H1 (cell line): Measurements from ENCODE around the gene ITPR1. TPM values are rescaled to one million over a fixed set of nuclear protein-coding genes. Genes with fewer than 3 reads are reported as not detected.

Experiments
- CHD7 ChIP-seq: fragments of 300-600 bp; sonication (generic); IDR thresholded peaks from 2 replicates; pipeline ENCODE4 v1.7.1; 2012; ENCODE audit warnings: low read length, moderate library complexity, mild to moderate bottlenecking, inconsistent platforms; ENCODE audit not compliant: insufficient replicate concordance
- CTCF ChIP-seq, 3 experiments: IDR thresholded peaks; 1 replicate in 2 of 3; 2 replicates in 1 of 3; pipeline versions ENCODE4 v1.5.1 to v1.6.1; 2011; ENCODE audit warnings: low read length in 3 of 3, mild to moderate bottlenecking in 3 of 3, inconsistent platforms in 2 of 3, low read depth in 1 of 3, moderate library complexity in 1 of 3; ENCODE audit not compliant: insufficient read depth in 1 of 3; ENCODE audit errors: control extremely low read depth in 1 of 3
- E2F6 ChIP-seq: IDR thresholded peaks from 2 replicates; pipeline ENCODE4 v1.6.1; 2012; ENCODE audit warnings: inconsistent platforms
- NANOG ChIP-seq: IDR thresholded peaks from 2 replicates; pipeline ENCODE4 v1.6.1; 2011; ENCODE audit warnings: low read length, low read depth, mild to moderate bottlenecking, inconsistent platforms; ENCODE audit not compliant: insufficient read depth, poor library complexity, severe bottlenecking
- polyA plus RNA-seq, 7 experiments: library from polyadenylated mRNA; depleted of rRNA in 3 of 7; stranded (reverse) in 5 of 7; unstranded in 2 of 7; fragments of >200 nt in 5 of 7; fragments of 200-250 nt in 2 of 7; gene quantifications; 1 replicate in 5 of 7; 2 replicates in 1 of 7; 4 replicates in 1 of 7; pipeline versions ENCODE4 v1.2.1 to v1.2.3, GENCODE V29; 2011 to 2013; ENCODE audit warnings: missing spikeins in 2 of 7, mixed read lengths in 2 of 7
- total RNA-seq: library from RNA; stranded (reverse); fragmentation: NEBNext Ultra II Directional; extraction: Animal tissue kit (Norgen Biotek cat#: 25700); gene quantifications from 2 replicates; pipeline ENCODE4 v1.2.1, GENCODE V29; 2021

ITPR1 gene
- total and polyA plus RNA-seq, 2 of the 8 experiments (the other 6 are each of a cell fraction or from before 2014, with no cell fraction given) = 2.5 to 16.3 TPM

GRCh38 chr3:4496087-4496452 is 2.9 kb downstream of the ITPR1 start (continued):
- TF ChIP-seq NANOG = no peak
- no peak for TF ChIP-seq E2F6
- TF ChIP-seq CHD7 = no peak
- TF ChIP-seq CTCF (IDR thresholded peaks at IDR 0.05; ENCODE audit: control extremely low read depth in 1 of 3, insufficient read depth in 1 of 3, low read depth in 1 of 3, low read length in 3 of 3) = no peak
